HEK293T (cell line): Measurements from ENCODE around the gene GNB3.

Experiments
- ARNT ChIP-seq: fragments of 450-650 bp; IDR thresholded peaks from 2 replicates; pipeline ENCODE4 v1.6.1; 2017; ENCODE audit warnings: mild to moderate bottlenecking
- BHLHE40 ChIP-seq: fragments of 450-650 bp; IDR thresholded peaks from 2 replicates; pipeline ENCODE4 v1.6.1; 2016; ENCODE audit warnings: mild to moderate bottlenecking, moderate library complexity, borderline replicate concordance
- ELF4 ChIP-seq: fragments of 450-650 bp; IDR thresholded peaks from 2 replicates; pipeline ENCODE4 v1.6.1; 2017; ENCODE audit warnings: antibody characterized with exemption
- FOXA1 ChIP-seq: fragments of 450-650 bp; IDR thresholded peaks from 2 replicates; pipeline ENCODE4 v1.6.1; 2016; ENCODE audit warnings: mild to moderate bottlenecking
- FOXK2 ChIP-seq: fragments of 450-650 bp; IDR thresholded peaks from 2 replicates; pipeline ENCODE4 v1.6.1; 2016; ENCODE audit warnings: mild to moderate bottlenecking
- FOXM1 ChIP-seq: fragments of 450-650 bp; IDR thresholded peaks from 2 replicates; pipeline ENCODE4 v1.6.1; 2017; ENCODE audit warnings: mild to moderate bottlenecking, borderline replicate concordance
- L3MBTL2 ChIP-seq: fragments of 450-650 bp; conservative IDR thresholded peaks from 2 replicates; pipeline ENCODE4 v1.6.1; 2016; ENCODE audit warnings: mild to moderate bottlenecking
- LEF1 ChIP-seq: fragments of 450-650 bp; IDR thresholded peaks from 2 replicates; pipeline ENCODE4 v1.6.1; 2017; ENCODE audit warnings: mild to moderate bottlenecking, borderline replicate concordance
- PKNOX1 ChIP-seq: fragments of 450-650 bp; IDR thresholded peaks from 2 replicates; pipeline ENCODE4 v1.6.1; 2016
- SP1 ChIP-seq: fragments of 450-650 bp; IDR thresholded peaks from 2 replicates; pipeline ENCODE4 v1.6.1; 2017
- SUZ12 ChIP-seq: fragments of 450-650 bp; IDR thresholded peaks from 2 replicates; pipeline ENCODE4 v1.6.1; 2016; ENCODE audit warnings: mild to moderate bottlenecking
- TARDBP ChIP-seq: fragments of 450-650 bp; IDR thresholded peaks from 2 replicates; pipeline ENCODE4 v1.6.1; 2016

GRCh38 chr12:6791931-6792520, 48.7 kb upstream of the GNB3 start:
- no peak for TF ChIP-seq ARNT
- no peak for TF ChIP-seq L3MBTL2
- TF ChIP-seq LEF1, result no peak
- TF ChIP-seq FOXK2, result no peak
- TF ChIP-seq BHLHE40, result no peak
- no peak for TF ChIP-seq TARDBP
- TF ChIP-seq FOXA1, result no peak
- no peak for TF ChIP-seq FOXM1
- no peak for TF ChIP-seq ELF4
- no peak for TF ChIP-seq PKNOX1
- TF ChIP-seq SUZ12, result no peak
- no peak for TF ChIP-seq SP1
